Ovary (tissue), 3 donors: Measurements from ENCODE around the gene TEX28.

ENCODE experiments used
- CTCF ChIP-seq, 3 donors: fragments of 450-650 bp in 2 of 3; fragments of 200-600 bp in 1 of 3; IDR thresholded peaks; one replicate each; pipeline versions ENCODE4 v1.5.1 to v1.8.0; 2016 to 2022; ENCODE audit warnings: antibody characterized with exemption in 3 of 3, mild to moderate bottlenecking in 1 of 3
- POLR2A ChIP-seq: fragments of 450-650 bp; IDR thresholded peaks from one replicate; pipeline ENCODE4 v1.6.1; 2017; ENCODE audit warnings: antibody characterized with exemption, mild to moderate bottlenecking, moderate library complexity
- donor health status: DM: no; HTN: no; CAD: no.

GRCh38 chrX:154333116-154333515, 38.2 kb upstream of the TEX28 start:
- no peak for TF ChIP-seq CTCF (IDR thresholded peaks at IDR 0.05)
- TF ChIP-seq POLR2A, result no peak
